Measurements from ENCODE around the gene NANP. TPM values are rescaled to one million over a fixed set of nuclear protein-coding genes. Genes with fewer than 3 reads are reported as not detected.

Gene NANP
- total and polyA plus RNA-seq, 10 of the 15 experiments (the other 5 are each of a cell fraction or from before 2014, with no cell fraction given) = 4.2 to 6.7 (median 4.9) TPM

GRCh38 chr20:25606094-25606695 lies 17.6 kb downstream of the NANP start:
- Histone ChIP-seq H3K9me3 (replicated peaks; ENCODE audit: control insufficient read depth, insufficient read depth, low read length) (no peaks in the 10 kb centered on the region), H2AFZ (ENCODE audit: control insufficient read depth, low read depth, low read length) (no peak overlapping the region), H4K20me1 (ENCODE audit: control insufficient read depth, insufficient read depth) (no peaks in the 10 kb centered on the region), H3K27ac (ENCODE audit: control insufficient read depth, insufficient read depth) (no peak overlapping the region), H3K36me3 (ENCODE audit: control insufficient read depth in 2 of 2, insufficient read depth in 2 of 2, low read length in 1 of 2) (no peaks in the 10 kb centered on the region), H3K4me2 (ENCODE audit: control insufficient read depth, insufficient read depth) (no peak overlapping the region), H3K4me3 (no peak overlapping the region), H3K27me3 (replicated peaks in 1 of 2; ENCODE audit: control insufficient read depth in 2 of 2, insufficient read depth in 2 of 2, low read length in 1 of 2) (no peaks in the 10 kb centered on the region), H3K79me2 (ENCODE audit: control insufficient read depth, insufficient read depth, low read length) (no peaks in the 10 kb centered on the region), H3K4me1 (ENCODE audit: control insufficient read depth, insufficient read depth, low read length) (no peaks in the 10 kb centered on the region), H3K9ac (ENCODE audit: control insufficient read depth, insufficient read depth, low read length) (no peak overlapping the region)
- BruUV-seq (replicated peaks) = no TSS peak
- no peak for DNase-seq (ENCODE audit: low read depth, low spot score)
- RAD21 ChIA-PET (ENCODE audit: unreplicated experiment) = no interaction called here
- TF ChIP-seq CEBPB (IDR thresholded peaks at IDR 0.05; ENCODE audit: borderline replicate concordance in 1 of 2, low read depth in 2 of 2, low read length in 2 of 2) (no peak), NRF1 (conservative IDR thresholded peaks at IDR 0.05; ENCODE audit: low read depth, low read length) (no peak), RFX5 (IDR thresholded peaks at IDR 0.05; ENCODE audit: low read depth, low read length) (no peak), SP1 (IDR thresholded peaks at IDR 0.05; ENCODE audit: low read depth, low read length) (no peak), NBN (IDR thresholded peaks at IDR 0.05) (no peak), CREB1 (IDR thresholded peaks at IDR 0.05; ENCODE audit: low read depth) (no peak), TCF12 (IDR thresholded peaks at IDR 0.05; ENCODE audit: low read depth, low read length) (no peak), WRNIP1 (IDR thresholded peaks at IDR 0.05; ENCODE audit: borderline replicate concordance, low read depth, low read length) (no peak)
- FAIRE-seq = no peak
- POLR2A ChIA-PET = no interaction called here
- intact Hi-C loops (cut with micrococcal nuclease; ENCODE audit: unreplicated experiment) = no loop called here
- in situ Hi-C loops (cut with MboI) = loop anchor here (25.0 kb wide), 1 partner anchor 556 kb away; no protein-coding TSS in a partner anchor
- no peak for ATAC-seq
- 43% methylated on average over 1 of the region's 1 CpG for WGBS (ENCODE audit: insufficient coverage, insufficient replicate concordance, low lambda C conversion rate, missing lambda C conversion rate)
- SMC1A ChIA-PET (ENCODE audit: uncharacterized antibody, unreplicated experiment) = no interaction called here
- CTCF ChIA-PET = no interaction called here

GRCh38 chr20:25605148-25605547 lies 18.7 kb downstream of the NANP start:
- no peak for ATAC-seq
- no peaks in the 10 kb centered on the region for H3K79me2 ChIP-seq (ENCODE audit: control insufficient read depth, insufficient read depth, low read length)
- ChIA-PET RAD21 (ENCODE audit: unreplicated experiment) (no interaction called here), SMC1A (ENCODE audit: uncharacterized antibody, unreplicated experiment) (no interaction called here), CTCF (no interaction called here), POLR2A (no interaction called here)
- H3K4me3 ChIP-seq = no peak overlapping the region
- no peak overlapping the region for H3K4me2 ChIP-seq (ENCODE audit: control insufficient read depth, insufficient read depth)
- no peaks in the 10 kb centered on the region for H4K20me1 ChIP-seq (ENCODE audit: control insufficient read depth, insufficient read depth)
- 73% methylated on average over 7 of the region's 7 CpGs for WGBS (ENCODE audit: insufficient coverage, insufficient replicate concordance, low lambda C conversion rate, missing lambda C conversion rate)
- no peak for FAIRE-seq
- H3K9ac ChIP-seq (ENCODE audit: control insufficient read depth, insufficient read depth, low read length) = no peak overlapping the region
- in situ Hi-C loops (cut with MboI) = loop anchor here (25.0 kb wide), 1 partner anchor 557 kb away; no protein-coding TSS in a partner anchor
- no TSS peak for BruUV-seq (replicated peaks)
- no peaks in the 10 kb centered on the region for H3K36me3 ChIP-seq (ENCODE audit: control insufficient read depth in 2 of 2, insufficient read depth in 2 of 2, low read length in 1 of 2)
- DNase-seq (ENCODE audit: low read depth, low spot score) = no peak
- no peaks in the 10 kb centered on the region for H3K4me1 ChIP-seq (ENCODE audit: control insufficient read depth, insufficient read depth, low read length)
- H3K27me3 ChIP-seq (replicated peaks in 1 of 2; ENCODE audit: control insufficient read depth in 2 of 2, insufficient read depth in 2 of 2, low read length in 1 of 2) = no peaks in the 10 kb centered on the region
- H2AFZ ChIP-seq (ENCODE audit: control insufficient read depth, low read depth, low read length) = no peak overlapping the region
- intact Hi-C loops (cut with micrococcal nuclease; ENCODE audit: unreplicated experiment) = no loop called here
- no peaks in the 10 kb centered on the region for H3K9me3 ChIP-seq (replicated peaks; ENCODE audit: control insufficient read depth, insufficient read depth, low read length)
- H3K27ac ChIP-seq (ENCODE audit: control insufficient read depth, insufficient read depth) = no peak overlapping the region
- TF ChIP-seq ZBTB40 (IDR thresholded peaks at IDR 0.05; ENCODE audit: borderline replicate concordance) = no peak
- no peak for TF ChIP-seq MEF2A (IDR thresholded peaks at IDR 0.05; ENCODE audit: insufficient read depth, low read depth, low read length)
- TF ChIP-seq POU2F2 (IDR thresholded peaks at IDR 0.05; ENCODE audit: borderline replicate concordance, low read depth, low read length) = no peak
- TF ChIP-seq E2F4 (IDR thresholded peaks at IDR 0.05; ENCODE audit: low read depth, low read length) = no peak
- no peak for TF ChIP-seq CBFB (IDR thresholded peaks at IDR 0.05; ENCODE audit: low read depth)
- no peak for TF ChIP-seq WRNIP1 (IDR thresholded peaks at IDR 0.05; ENCODE audit: borderline replicate concordance, low read depth, low read length)
- no peak for TF ChIP-seq LARP7 (IDR thresholded peaks at IDR 0.05)

Measured in GM12878 (cell line).